HEK293 (cell line): ENCODE results near the gene LRRTM2.

Experiments
- CTCF ChIA-PET: fragments of 350-600 bp; formaldehyde crosslinking; extraction: SDS; loops from one replicate; lab custom pipeline; 2021; ENCODE audit warnings: antibody characterized with exemption; lab: Yijun Ruan, JAX
- POLR2A ChIA-PET: fragments of 300-600 bp; formaldehyde crosslinking; extraction: SDS; loops from one replicate; lab custom pipeline; 2020; ENCODE audit warnings: antibody characterized with exemption, inconsistent platforms; lab: Yijun Ruan, JAX
- H3K27ac ChIP-seq: fragments of 200-500 bp; sonication (Bioruptor generic); 2 replicates; pipeline ENCODE4 v1.5.1; 2014; ENCODE audit warnings: low read depth, low read length, control low read depth, inconsistent platforms; ENCODE audit errors: extremely low read depth
- H3K36me3 ChIP-seq, 2 experiments: fragments of 200-500 bp in 1 of 2; sonication (Bioruptor generic) in 1 of 2; 1 replicate in 1 of 2; 2 replicates in 1 of 2; pipeline ENCODE4 v1.5.1; 2014 to 2017; ENCODE audit warnings: inconsistent platforms in 2 of 2, low read length in 2 of 2; ENCODE audit not compliant: control insufficient read depth in 2 of 2, insufficient read depth in 1 of 2
- H3K4me1 ChIP-seq: fragments of 200-500 bp; sonication (Bioruptor generic); 2 replicates; pipeline ENCODE4 v1.5.1; 2014; ENCODE audit warnings: mild to moderate bottlenecking, low read length, inconsistent platforms; ENCODE audit not compliant: control insufficient read depth, insufficient read depth
- H3K4me3 ChIP-seq: 2 replicates; pipeline ENCODE4 v1.5.1; 2011; ENCODE audit warnings: low read depth, mild to moderate bottlenecking, control low read depth, low read length, moderate library complexity
- H3K9me3 ChIP-seq: fragments of 200-500 bp; sonication (Bioruptor generic); 2 replicates; pipeline ENCODE4 v1.5.1; 2014; ENCODE audit warnings: low read depth, low read length, inconsistent platforms; ENCODE audit not compliant: control insufficient read depth, insufficient read depth
- EGR2 ChIP-seq: fragments of 450-650 bp; formaldehyde crosslinking; IDR thresholded peaks from 2 replicates; pipeline ENCODE4 v1.5.1; 2016; ENCODE audit warnings: low read depth, missing biosample characterization, missing genetic modification characterization
- KLF10 ChIP-seq: fragments of 450-650 bp; IDR thresholded peaks from 2 replicates; pipeline ENCODE4 v1.5.1; 2018; ENCODE audit warnings: missing biosample characterization, mild to moderate bottlenecking, missing genetic modification characterization
- KLF7 ChIP-seq: fragments of 450-650 bp; formaldehyde crosslinking; IDR thresholded peaks from 2 replicates; pipeline ENCODE4 v1.5.1; 2016; ENCODE audit warnings: missing biosample characterization, missing genetic modification characterization, borderline replicate concordance
- PRDM6 ChIP-seq: fragments of 450-650 bp; formaldehyde crosslinking; IDR thresholded peaks from 2 replicates; pipeline ENCODE4 v1.5.1; 2017; ENCODE audit warnings: missing biosample characterization, missing genetic modification characterization
- SP3 ChIP-seq: fragments of 450-650 bp; formaldehyde crosslinking; IDR thresholded peaks from 2 replicates; pipeline ENCODE4 v1.5.1; 2016; ENCODE audit warnings: missing biosample characterization, missing genetic modification characterization
- ZBTB11 ChIP-seq: fragments of 450-650 bp; formaldehyde crosslinking; conservative IDR thresholded peaks from 2 replicates; pipeline ENCODE4 v1.5.1; 2016; ENCODE audit warnings: low read depth, missing biosample characterization, missing genetic modification characterization
- ZBTB17 ChIP-seq: fragments of 450-650 bp; formaldehyde crosslinking; IDR thresholded peaks from 2 replicates; pipeline ENCODE4 v1.5.1; 2016; ENCODE audit warnings: missing biosample characterization, missing genetic modification characterization
- ZBTB6 ChIP-seq: fragments of 450-650 bp; formaldehyde crosslinking; IDR thresholded peaks from 2 replicates; pipeline ENCODE4 v1.5.1; 2017; ENCODE audit warnings: missing biosample characterization, missing genetic modification characterization
- ZNF169 ChIP-seq: fragments of 450-650 bp; formaldehyde crosslinking; IDR thresholded peaks from 2 replicates; pipeline ENCODE4 v1.5.1; 2016; ENCODE audit warnings: missing biosample characterization, missing genetic modification characterization
- ZNF202 ChIP-seq: fragments of 450-650 bp; formaldehyde crosslinking; IDR thresholded peaks from 2 replicates; pipeline ENCODE4 v1.5.1; 2016; ENCODE audit warnings: missing biosample characterization, missing genetic modification characterization, borderline replicate concordance
- ZNF223 ChIP-seq: fragments of 450-650 bp; formaldehyde crosslinking; IDR thresholded peaks from 2 replicates; pipeline ENCODE4 v1.5.1; 2016; ENCODE audit warnings: missing biosample characterization, missing genetic modification characterization
- ZNF311 ChIP-seq: fragments of 450-650 bp; formaldehyde crosslinking; IDR thresholded peaks from 2 replicates; pipeline ENCODE4 v1.5.1; 2017; ENCODE audit warnings: missing biosample characterization, missing genetic modification characterization, borderline replicate concordance
- ZNF423 ChIP-seq: fragments of 450-650 bp; formaldehyde crosslinking; IDR thresholded peaks from 2 replicates; pipeline ENCODE4 v1.5.1; 2016; ENCODE audit warnings: missing biosample characterization, missing genetic modification characterization
- ZNF473 ChIP-seq: fragments of 450-650 bp; formaldehyde crosslinking; IDR thresholded peaks from 2 replicates; pipeline ENCODE4 v1.5.1; 2017; ENCODE audit warnings: missing biosample characterization, missing genetic modification characterization
- ZNF621 ChIP-seq: fragments of 450-650 bp; formaldehyde crosslinking; IDR thresholded peaks from 2 replicates; pipeline ENCODE4 v1.5.1; 2017; ENCODE audit warnings: missing biosample characterization, missing genetic modification characterization
- ZNF629 ChIP-seq: fragments of 450-650 bp; formaldehyde crosslinking; IDR thresholded peaks from 2 replicates; pipeline ENCODE4 v1.5.1; 2017; ENCODE audit warnings: missing biosample characterization, missing genetic modification characterization
- ZNF645 ChIP-seq: fragments of 450-650 bp; formaldehyde crosslinking; IDR thresholded peaks from 2 replicates; pipeline ENCODE4; 2016; ENCODE audit warnings: missing biosample characterization, missing genetic modification characterization
- ZNF658 ChIP-seq: fragments of 450-650 bp; formaldehyde crosslinking; IDR thresholded peaks from 2 replicates; pipeline ENCODE4; 2016; ENCODE audit warnings: missing biosample characterization, missing genetic modification characterization
- ZNF792 ChIP-seq: fragments of 450-650 bp; formaldehyde crosslinking; IDR thresholded peaks from 2 replicates; pipeline ENCODE4 v1.5.1; 2016; ENCODE audit warnings: missing biosample characterization, missing genetic modification characterization
- ZXDB ChIP-seq: fragments of 450-650 bp; formaldehyde crosslinking; IDR thresholded peaks from 2 replicates; pipeline ENCODE4 v1.5.1; 2016; ENCODE audit warnings: missing biosample characterization, missing genetic modification characterization

Gene LRRTM2

GRCh38 chr5:138912093-138912492 is 37.0 kb upstream of the LRRTM2 start:
- TF ChIP-seq ZNF658 (tag by site-specific recombination) (no peak), EGR2 (no peak), ZNF202 (tag by site-specific recombination) (no peak), SP3 (tag by site-specific recombination) (no peak), ZNF792 (tag by site-specific recombination) (no peak), ZNF223 (tag by site-specific recombination) (no peak), KLF7 (tag by site-specific recombination) (no peak), ZNF621 (tag by site-specific recombination) (no peak), ZNF629 (tag by site-specific recombination) (no peak)
- CTCF ChIA-PET = no interaction called here
- POLR2A ChIA-PET = no interaction called here
- no peak overlapping the region for H3K27ac ChIP-seq
- no peaks in the 10 kb centered on the region for H3K4me1 ChIP-seq
- no peak overlapping the region for H3K4me3 ChIP-seq
- no peaks in the 10 kb centered on the region for H3K9me3 ChIP-seq
- peaks cover 5 to 21% of the 10 kb centered on the region in 2 experiments; a peak in 2 of 3 replicates for H3K36me3 ChIP-seq

GRCh38 chr5:138911441-138911840 is 36.3 kb upstream of the LRRTM2 start:
- TF ChIP-seq ZNF423 (tag by site-specific recombination) = no peak
- CTCF ChIA-PET = no interaction called here
- Histone ChIP-seq H3K27ac (no peak overlapping the region), H3K4me3 (no peak overlapping the region), H3K36me3 (peaks cover 5 to 26% of the 10 kb centered on the region in 2 experiments; a peak in 2 of 3 replicates), H3K9me3 (no peaks in the 10 kb centered on the region), H3K4me1 (no peaks in the 10 kb centered on the region)
- POLR2A ChIA-PET = no interaction called here

- CTCF ChIA-PET = interaction anchor here (0.7 kb wide), 1 partner anchor 124 kb away, joined by 3 read pairs; no protein-coding TSS in a partner anchor
- TF ChIP-seq ZNF645 = no peak
- no peak for TF ChIP-seq ZBTB17
- no peak for TF ChIP-seq ZNF423 (tag by site-specific recombination)
- TF ChIP-seq ZNF169 = no peak
- no peak for TF ChIP-seq ZXDB (tag by site-specific recombination)
- TF ChIP-seq ZBTB6 (tag by site-specific recombination) = no peak
- Histone ChIP-seq H3K36me3 (peaks cover 5 to 34% of the 10 kb centered on the region in 2 experiments; a peak in 2 of 3 replicates), H3K9me3 (no peaks in the 10 kb centered on the region), H3K4me1 (no peaks in the 10 kb centered on the region), H3K4me3 (no peak overlapping the region), H3K27ac (no peak overlapping the region)
- POLR2A ChIA-PET = no interaction called here
Observed at GRCh38 chr5:138910546-138911185, 35.5 kb upstream of the LRRTM2 start.

- Histone ChIP-seq H3K36me3 (peaks cover 9 to 41% of the 10 kb centered on the region in 2 experiments; a peak in 2 of 3 replicates), H3K27ac (no peak overlapping the region), H3K4me1 (no peaks in the 10 kb centered on the region), H3K4me3 (no peak overlapping the region), H3K9me3 (no peaks in the 10 kb centered on the region)
- ChIA-PET CTCF (interaction anchor here (0.7 kb wide), 1 partner anchor 123 kb away, joined by 3 read pairs; no protein-coding TSS in a partner anchor), POLR2A (no interaction called here)
- no peak for TF ChIP-seq ZNF311 (tag by site-specific recombination)
- no peak for TF ChIP-seq ZNF473 (tag by site-specific recombination)
- TF ChIP-seq KLF10 (tag by site-specific recombination) = no peak
- no peak for TF ChIP-seq PRDM6
- no peak for TF ChIP-seq ZBTB11
Observed at GRCh38 chr5:138909734-138910133, 34.6 kb upstream of the LRRTM2 start.
